Measurements from ENCODE around the gene CACNA1C.
"Not testable (repeated sequence)": the region's sequence is repeated elsewhere in the genome, so short reads cannot be mapped to it uniquely, and the experiment has no call there.

CACNA1C gene

GRCh38 chr12:2739832-2740641, 687.2 kb downstream of the CACNA1C start:
- DNase-seq = no peak

DNA sequence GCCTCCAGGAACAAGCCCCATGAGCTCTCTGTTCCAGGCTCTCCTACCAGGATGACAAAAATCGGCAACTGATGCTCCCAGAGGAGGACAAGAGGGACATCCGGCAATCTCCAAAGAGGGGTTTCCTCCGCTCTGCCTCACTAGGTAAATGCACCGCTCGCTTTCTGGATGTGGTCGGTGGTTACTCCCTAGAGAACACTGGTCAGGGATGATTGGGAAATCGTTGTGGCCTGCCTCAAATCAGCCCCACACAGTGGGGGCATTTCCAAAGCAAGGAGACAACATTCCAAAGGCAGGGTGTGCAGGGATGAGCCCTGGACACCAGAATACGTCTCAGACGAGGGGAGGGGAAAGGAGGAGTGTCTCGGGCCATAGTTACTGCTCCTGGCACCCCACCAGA, 689.2 kb downstream of the CACNA1C start:
- DNase-seq = not testable (repeated sequence)

DNA sequence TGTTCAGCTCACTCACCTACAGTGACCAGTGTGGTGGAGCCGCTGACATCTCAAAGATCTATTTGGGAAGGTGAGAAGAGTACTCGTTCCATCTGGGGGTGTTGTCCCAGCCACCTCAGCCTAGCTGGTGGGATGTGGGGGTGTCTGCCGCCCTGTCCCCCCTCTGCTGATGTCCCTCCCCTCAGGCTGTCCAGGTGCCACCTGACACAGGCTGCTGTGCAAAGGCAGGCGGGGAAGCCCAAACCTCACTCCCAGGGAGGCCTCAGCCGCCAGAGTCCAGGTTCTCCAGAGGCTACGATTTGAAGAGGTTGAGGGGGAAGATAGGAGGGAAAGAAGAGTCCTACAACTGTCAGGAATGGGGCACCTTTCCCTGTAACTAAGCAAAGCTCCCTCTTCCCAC, 690.7 kb downstream of the CACNA1C start:
- no peak for DNase-seq

DNA sequence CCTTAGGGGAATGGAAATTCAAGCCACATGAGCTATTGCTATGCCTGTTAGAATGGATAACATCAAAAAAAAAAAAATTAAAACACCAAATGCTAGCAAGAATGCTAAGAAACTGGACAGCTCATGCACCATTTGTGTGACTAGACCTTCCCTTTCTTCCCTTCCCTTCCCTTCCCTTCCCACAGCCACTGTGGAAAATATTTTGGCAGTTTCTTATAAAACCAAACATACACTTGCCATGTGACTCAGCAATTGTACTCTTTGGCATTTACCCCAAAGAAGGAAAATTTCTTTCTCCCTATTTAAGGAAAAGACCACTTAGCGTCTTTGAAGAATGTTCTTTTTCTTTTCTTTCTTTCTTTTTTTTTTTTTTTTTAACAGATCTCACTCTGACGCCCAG, 692.9 kb downstream of the CACNA1C start:
- DNase-seq = no peak

Measured in DMS79 (cell line).